Smooth muscle cell (in vitro differentiated cells): ENCODE results near the gene ACSL1. TPM values are rescaled to one million over a fixed set of nuclear protein-coding genes. Genes with fewer than 3 reads are reported as not detected.

Experiments
- DNase-seq: peaks from one replicate; lab custom pipeline; 2025; ENCODE audit not compliant: unreplicated experiment; lab: John Stamatoyannopoulos, UW
- H2AFZ ChIP-seq: fragments of 200-600 bp; sonication (generic); 2 replicates; pipeline ENCODE4 v1.6.0; 2016; ENCODE audit warnings: antibody characterized with exemption, low read depth, mild to moderate bottlenecking
- H3F3A ChIP-seq: fragments of 200-600 bp; sonication (generic); 2 replicates; pipeline ENCODE4 v1.6.0; 2017; ENCODE audit warnings: antibody characterized with exemption, low read depth
- H3K27ac ChIP-seq: fragments of 200-600 bp; sonication (generic); 2 replicates; pipeline ENCODE4 v1.5.1; 2016; ENCODE audit warnings: low read depth, mild to moderate bottlenecking
- H3K27me3 ChIP-seq: fragments of 200-600 bp; sonication (generic); 2 replicates; pipeline ENCODE4 v1.6.1; 2016; ENCODE audit warnings: low read depth, mild to moderate bottlenecking
- H3K36me3 ChIP-seq: fragments of 200-600 bp; sonication (generic); 2 replicates; pipeline ENCODE4 v1.5.1; 2016; ENCODE audit warnings: low read depth
- H3K4me1 ChIP-seq: fragments of 200-600 bp; sonication (generic); 2 replicates; pipeline ENCODE4 v1.5.1; 2016; ENCODE audit warnings: low read depth
- H3K4me2 ChIP-seq: fragments of 200-600 bp; sonication (generic); 2 replicates; pipeline ENCODE4 v1.6.0; 2016; ENCODE audit warnings: mild to moderate bottlenecking
- H3K4me3 ChIP-seq: fragments of 200-600 bp; sonication (generic); 2 replicates; pipeline ENCODE4 v1.5.1; 2016; ENCODE audit warnings: mild to moderate bottlenecking
- H3K79me2 ChIP-seq: fragments of 200-600 bp; sonication (generic); 2 replicates; pipeline ENCODE4 v1.6.0; 2016; ENCODE audit warnings: low read depth, mild to moderate bottlenecking
- H3K9ac ChIP-seq: fragments of 200-600 bp; sonication (generic); 2 replicates; pipeline ENCODE4 v1.6.0; 2016; ENCODE audit warnings: low read depth
- H3K9me3 ChIP-seq: fragments of 200-600 bp; sonication (generic); replicated peaks from 2 replicates; pipeline ENCODE4 v1.5.1; 2016; ENCODE audit warnings: low read depth
- H4K20me1 ChIP-seq: fragments of 200-600 bp; sonication (generic); 2 replicates; pipeline ENCODE4 v1.6.0; 2016; ENCODE audit warnings: low read depth
- WGBS: methylation state at CpG from one replicate; pipeline ENCODE4 v1.1.7; 2016; ENCODE audit warnings: low lambda C conversion rate; 5-methylcytosine and 5-hydroxymethylcytosine counted together
- polyA plus RNA-seq: library from polyadenylated mRNA; unstranded; fragments of >200 nt; fragmentation: Nextera tagmentation; extraction: Ambion mirVana; gene quantifications from 2 replicates; pipeline ENCODE4 v1.2.1, GENCODE V29; 2016
- total RNA-seq: library from RNA; depleted of rRNA; stranded (reverse); fragments of >200 nt; gene quantifications from 2 replicates; pipeline ENCODE4 v1.2.3, GENCODE V29; 2014
- TF ChIP-seq, protein P1 (sequence below): fragments of 200-600 bp; sonication (generic); IDR thresholded peaks from 2 replicates; pipeline ENCODE4 v1.5.1; 2017; ENCODE audit warnings: borderline replicate concordance, mild to moderate bottlenecking, antibody characterized with exemption; ENCODE audit not compliant: insufficient read depth, poor library complexity, severe bottlenecking

ACSL1 gene
- total RNA-seq (22.4 and 24.5 TPM in 2 replicates), polyA plus RNA-seq (12.0 and 13.8 TPM in 2 replicates)

GRCh38 chr4:184825896-184826690 is at the start of gene ACSL1:
Gene ACSL1, minus strand, starts transcription at chr4:184825968. Its CDS starts 22,454 bp downstream, at chr4:184803514.
- Histone ChIP-seq H3K4me1 (peaks cover 4% of the 10 kb centered on the region), H3K27ac (no peak within 1 kb of the TSS)
- TF ChIP-seq, protein P1, sequence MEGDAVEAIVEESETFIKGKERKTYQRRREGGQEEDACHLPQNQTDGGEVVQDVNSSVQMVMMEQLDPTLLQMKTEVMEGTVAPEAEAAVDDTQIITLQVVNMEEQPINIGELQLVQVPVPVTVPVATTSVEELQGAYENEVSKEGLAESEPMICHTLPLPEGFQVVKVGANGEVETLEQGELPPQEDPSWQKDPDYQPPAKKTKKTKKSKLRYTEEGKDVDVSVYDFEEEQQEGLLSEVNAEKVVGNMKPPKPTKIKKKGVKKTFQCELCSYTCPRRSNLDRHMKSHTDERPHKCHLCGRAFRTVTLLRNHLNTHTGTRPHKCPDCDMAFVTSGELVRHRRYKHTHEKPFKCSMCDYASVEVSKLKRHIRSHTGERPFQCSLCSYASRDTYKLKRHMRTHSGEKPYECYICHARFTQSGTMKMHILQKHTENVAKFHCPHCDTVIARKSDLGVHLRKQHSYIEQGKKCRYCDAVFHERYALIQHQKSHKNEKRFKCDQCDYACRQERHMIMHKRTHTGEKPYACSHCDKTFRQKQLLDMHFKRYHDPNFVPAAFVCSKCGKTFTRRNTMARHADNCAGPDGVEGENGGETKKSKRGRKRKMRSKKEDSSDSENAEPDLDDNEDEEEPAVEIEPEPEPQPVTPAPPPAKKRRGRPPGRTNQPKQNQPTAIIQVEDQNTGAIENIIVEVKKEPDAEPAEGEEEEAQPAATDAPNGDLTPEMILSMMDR: no peak

DNA sequence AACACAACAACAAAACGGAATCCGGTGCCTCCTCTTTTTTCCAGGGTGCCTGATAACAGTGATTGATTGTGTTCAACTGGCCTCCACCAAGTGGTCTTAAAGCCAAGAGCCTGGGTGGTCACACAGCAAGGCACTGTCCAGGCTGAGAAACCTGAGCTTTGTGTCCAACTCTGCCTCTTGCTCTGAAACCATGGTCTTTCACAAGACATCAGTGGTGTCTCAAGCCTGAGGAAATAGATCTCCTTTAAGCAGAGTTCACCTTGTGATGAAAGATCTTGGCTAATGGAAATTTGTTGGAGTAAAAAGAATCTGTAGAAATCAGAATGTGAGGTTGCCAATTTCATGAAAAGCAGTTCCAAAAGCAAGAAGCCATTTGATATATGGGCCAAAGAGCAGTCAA is 47.3 kb upstream of the ACSL1 start:
- H3K4me1 ChIP-seq: no peaks in the 10 kb centered on the region
- H3K27me3 ChIP-seq: no peaks in the 10 kb centered on the region
- H3K79me2 ChIP-seq: no peaks in the 10 kb centered on the region
- no peak overlapping the region for H3K27ac ChIP-seq
- no peaks in the 10 kb centered on the region for H3K36me3 ChIP-seq
- DNase-seq: no peak
- no peak overlapping the region for H3K9ac ChIP-seq
- no peak overlapping the region for H3K4me3 ChIP-seq
- H3F3A ChIP-seq: no peaks in the 10 kb centered on the region
- no peak overlapping the region for H2AFZ ChIP-seq
- no peaks in the 10 kb centered on the region for H4K20me1 ChIP-seq
- H3K9me3 ChIP-seq: no peaks in the 10 kb centered on the region
- 90% methylated on average over 2 of the region's 2 CpGs for WGBS
- H3K4me2 ChIP-seq: no peak overlapping the region
- TF ChIP-seq, protein P1: no peak

More at GRCh38 chr4:184825896-184826690, at the start of gene ACSL1:
- Histone ChIP-seq H3K9me3 (no peaks in the 10 kb centered on the region), H4K20me1 (peaks cover 40% of the 10 kb centered on the region), H2AFZ (peak within 1 kb of the TSS; percentile 94), H3K27me3 (peaks cover 72% of the 10 kb centered on the region), H3K4me3 (peak within 1 kb of the TSS; percentile 64), H3K79me2 (no peaks in the 10 kb centered on the region), H3F3A (no peaks in the 10 kb centered on the region), H3K36me3 (no peaks in the 10 kb centered on the region), H3K9ac (peak within 1 kb of the TSS; percentile 51), H3K4me2 (peak within 1 kb of the TSS; percentile 97)
- WGBS: 2% methylated on average over 74 of the region's 94 CpGs
- peak; percentile 41 for DNase-seq

- DNase-seq: no peak
- Histone ChIP-seq H3K4me3 (no peak overlapping the region), H4K20me1 (no peaks in the 10 kb centered on the region), H3K36me3 (no peaks in the 10 kb centered on the region), H3K4me1 (no peaks in the 10 kb centered on the region), H3K9me3 (no peaks in the 10 kb centered on the region), H2AFZ (no peak overlapping the region), H3K4me2 (no peak overlapping the region), H3K79me2 (no peaks in the 10 kb centered on the region), H3K27me3 (no peaks in the 10 kb centered on the region), H3K27ac (no peak overlapping the region), H3F3A (no peaks in the 10 kb centered on the region), H3K9ac (no peak overlapping the region)
- WGBS: 95% methylated on average over 4 of the region's 4 CpGs
- TF ChIP-seq, protein P1: no peak
Measured at GRCh38 chr4:184870718-184871117, 45.0 kb upstream of the ACSL1 start.
